Neural crest cell (in vitro differentiated cells): ENCODE measurements around the gene BRIP1. TPM values are rescaled to one million over a fixed set of nuclear protein-coding genes. Genes with fewer than 3 reads are reported as not detected.

Experiments
- DNase-seq: peaks from one replicate; pipeline ENCODE4 v3.0.0; 2021; ENCODE audit warnings: low read depth, mixed read lengths, low spot score
- H3K27ac Mint-ChIP-seq: one replicate; pipeline ENCODE4 v1.8.0; 2021; ENCODE audit warnings: mild to moderate bottlenecking, mixed read lengths; ENCODE audit not compliant: unreplicated experiment
- H3K27me3 Mint-ChIP-seq: 2 replicates; pipeline ENCODE4 v1.8.0; 2021; ENCODE audit warnings: low read depth, mild to moderate bottlenecking, mixed read lengths
- H3K36me3 Mint-ChIP-seq: 2 replicates; pipeline ENCODE4 v1.8.0; 2021; ENCODE audit warnings: low read depth, mild to moderate bottlenecking, mixed read lengths
- H3K4me1 Mint-ChIP-seq: 2 replicates; pipeline ENCODE4 v1.8.0; 2021; ENCODE audit warnings: mixed read lengths
- H3K4me3 Mint-ChIP-seq: one replicate; pipeline ENCODE4 v1.8.0; 2021; ENCODE audit warnings: mild to moderate bottlenecking, mixed read lengths
- H3K9me3 Mint-ChIP-seq: 2 replicates; pipeline ENCODE4 v1.8.0; 2021; ENCODE audit warnings: mixed read lengths
- CTCF ChIP-seq: fragments of 200-600 bp; sonication (generic); conservative IDR thresholded peaks from 2 replicates; pipeline ENCODE4 v1.5.0; 2021; ENCODE audit warnings: antibody characterized with exemption, mild to moderate bottlenecking
- total RNA-seq: library from RNA; stranded (reverse); gene quantifications from 2 replicates; pipeline ENCODE4 v1.2.1, GENCODE V29; 2021

BRIP1 gene
- total RNA-seq, 1 donor from 2014 or later: 31.4 TPM

- H3K36me3 Mint-ChIP-seq: peaks cover 78% of the 10 kb centered on the region
- H3K27ac Mint-ChIP-seq: no peak overlapping the region
- H3K27me3 Mint-ChIP-seq: no peaks in the 10 kb centered on the region
- no peak for TF ChIP-seq CTCF
- H3K9me3 Mint-ChIP-seq: peaks cover 41% of the 10 kb centered on the region
- DNase-seq: no peak
- no peaks in the 10 kb centered on the region for H3K4me1 Mint-ChIP-seq
- H3K4me3 Mint-ChIP-seq: no peak overlapping the region
Measured at GRCh38 chr17:61699032-61699431, 164.3 kb downstream of the BRIP1 start.

GRCh38 chr17:61698244-61698643 lies 165.1 kb downstream of the BRIP1 start:
- Mint-ChIP-seq H3K36me3 (peaks cover 72% of the 10 kb centered on the region), H3K9me3 (peaks cover 37% of the 10 kb centered on the region), H3K27ac (no peak overlapping the region)

DNA sequence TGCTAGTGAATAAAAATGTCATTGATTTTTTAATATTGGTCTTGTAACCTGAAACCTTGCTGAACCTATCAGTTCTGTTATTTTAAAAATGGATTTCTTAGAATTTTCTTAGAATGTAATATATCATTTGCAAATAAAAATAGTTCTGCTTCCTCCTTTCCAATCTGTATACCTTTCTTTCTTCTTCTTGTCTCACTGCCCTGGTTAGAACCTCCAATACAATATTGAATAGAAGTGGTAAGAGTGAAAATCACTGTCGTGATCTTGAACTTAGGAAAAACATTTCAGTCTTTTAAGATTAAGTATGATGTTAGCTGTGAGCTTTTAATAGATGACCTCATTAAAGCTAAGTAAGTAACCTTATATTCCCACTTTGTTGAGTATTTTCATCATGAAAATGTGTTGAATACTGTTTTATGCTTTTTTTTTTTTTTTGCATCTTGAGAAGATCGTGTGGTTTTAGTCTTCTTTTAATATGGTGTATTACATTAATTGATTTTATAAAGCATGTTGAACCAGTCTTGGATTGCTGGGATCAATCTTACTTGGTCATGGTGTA lies 167.5 kb downstream of the BRIP1 start:
- H3K4me1 Mint-ChIP-seq: no peaks in the 10 kb centered on the region
- no peak overlapping the region for H3K27ac Mint-ChIP-seq
- no peak for TF ChIP-seq CTCF
- no peak overlapping the region for H3K4me3 Mint-ChIP-seq
- peaks cover 65% of the 10 kb centered on the region for H3K36me3 Mint-ChIP-seq
- H3K9me3 Mint-ChIP-seq: peaks cover 23% of the 10 kb centered on the region
- H3K27me3 Mint-ChIP-seq: no peaks in the 10 kb centered on the region
- DNase-seq: no peak

More at GRCh38 chr17:61698244-61698643, 165.1 kb downstream of the BRIP1 start:
- no peak overlapping the region for H3K4me3 Mint-ChIP-seq
- DNase-seq: no peak
- no peaks in the 10 kb centered on the region for H3K4me1 Mint-ChIP-seq
- H3K27me3 Mint-ChIP-seq: no peaks in the 10 kb centered on the region
- no peak for TF ChIP-seq CTCF

DNA sequence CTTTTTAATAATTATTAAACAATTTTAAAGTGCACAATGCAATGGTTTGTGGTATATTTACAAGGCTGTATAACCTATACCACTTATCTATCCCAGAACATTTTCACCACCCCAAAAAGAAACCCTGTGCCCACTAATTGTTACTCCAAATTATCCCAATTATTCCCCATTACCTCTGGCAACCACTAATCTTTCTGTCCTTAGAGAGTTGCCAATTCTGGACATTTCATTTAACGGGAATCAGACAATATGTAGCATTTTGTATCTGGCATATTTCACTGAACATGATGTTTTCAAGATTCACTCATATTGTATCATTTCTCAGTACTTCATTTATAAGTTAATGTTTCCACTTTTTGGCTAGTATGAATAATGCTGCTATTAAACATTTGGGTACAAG lies 169.2 kb downstream of the BRIP1 start:
- no peak overlapping the region for H3K27ac Mint-ChIP-seq
- H3K4me3 Mint-ChIP-seq: no peak overlapping the region
- DNase-seq: no peak
- peaks cover 57% of the 10 kb centered on the region for H3K36me3 Mint-ChIP-seq
- no peak for TF ChIP-seq CTCF
- no peaks in the 10 kb centered on the region for H3K27me3 Mint-ChIP-seq
- H3K9me3 Mint-ChIP-seq: peaks cover 16% of the 10 kb centered on the region
- H3K4me1 Mint-ChIP-seq: no peaks in the 10 kb centered on the region

DNA sequence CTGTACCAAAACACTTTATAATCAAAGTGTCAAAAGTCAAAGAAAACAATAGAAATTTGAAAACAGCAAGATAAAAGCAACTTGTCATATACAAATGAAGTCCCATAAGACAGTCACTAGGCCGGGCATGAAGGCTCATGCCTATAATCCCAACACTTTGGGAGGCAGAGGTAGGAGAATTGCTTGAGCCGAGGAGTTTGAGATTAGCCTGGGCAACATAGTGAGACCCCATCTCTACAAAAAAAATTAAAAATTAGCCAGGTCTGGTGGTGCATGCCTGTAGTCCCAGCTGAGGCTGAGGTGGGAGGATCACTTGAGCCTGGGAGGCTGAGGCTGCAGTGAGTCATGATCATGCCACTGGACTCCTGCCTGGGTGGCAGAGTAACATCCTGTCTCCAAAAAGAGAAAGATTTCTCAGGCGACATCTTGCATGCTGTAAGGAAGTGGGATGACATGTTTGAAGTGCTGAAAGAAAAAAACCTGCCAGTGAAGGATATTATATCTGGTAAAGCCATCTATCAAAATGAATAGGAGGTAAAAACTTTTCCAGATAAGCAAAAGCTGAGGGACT lies 173.6 kb downstream of the BRIP1 start:
- peaks cover 36% of the 10 kb centered on the region for H3K36me3 Mint-ChIP-seq
- no peaks in the 10 kb centered on the region for H3K9me3 Mint-ChIP-seq
- H3K27me3 Mint-ChIP-seq: no peaks in the 10 kb centered on the region
- TF ChIP-seq CTCF: no peak
- no peak for DNase-seq
- H3K4me1 Mint-ChIP-seq: no peaks in the 10 kb centered on the region
- H3K27ac Mint-ChIP-seq: no peak overlapping the region
- no peak overlapping the region for H3K4me3 Mint-ChIP-seq
